LHCN-M2 (cell line): ENCODE measurements around the gene NCOA6. TPM values are rescaled to one million over a fixed set of nuclear protein-coding genes. Genes with fewer than 3 reads are reported as not detected.

Experiments
- DNase-seq: peaks from one replicate; pipeline ENCODE4 v3.0.0-alpha.2; 2012; ENCODE audit warnings: low read depth
- polyA plus RNA-seq: library from polyadenylated mRNA; unstranded; fragments of >200 nt; gene quantifications from one replicate; pipeline ENCODE4 v1.2.1, GENCODE V29; 2012; ENCODE audit warnings: missing spikeins
- total RNA-seq: library from RNA; depleted of rRNA; stranded (reverse); fragments of >200 nt; gene quantifications from 2 replicates; pipeline ENCODE4 v1.2.3, GENCODE V29; 2014; rRNA removed

The NCOA6 gene
- 5.5 and 10.1 TPM in 2 replicates for total RNA-seq
- 10.4 TPM for polyA plus RNA-seq

- DNase-seq, result peak; percentile 71
Observed at GRCh38 chr20:34825530-34826362, at the start of gene NCOA6. NCOA6 (minus strand) TSS chr20:34825651; CDS start chr20:34782355, 43,296 bp downstream.

GRCh38 chr20:34874094-34874654, 48.7 kb upstream of the NCOA6 start:
- DNase-seq, result peak; percentile 85

- no peak for DNase-seq
Observed at GRCh38 chr20:34873583-34874093, 48.2 kb upstream of the NCOA6 start.

GRCh38 chr20:34872622-34873224, 47.3 kb upstream of the NCOA6 start, which contains the start of gene GGT7:
GGT7 (minus strand) TSS chr20:34872856; CDS start chr20:34872815, 41 bp downstream.
- DNase-seq, result peak; percentile 64

- DNase-seq, result no peak
Observed at GRCh38 chr20:34871966-34872621, 46.6 kb upstream of the NCOA6 start.

- no peak for DNase-seq
Observed at GRCh38 chr20:34871320-34871926, 46.0 kb upstream of the NCOA6 start.

- no peak for DNase-seq
Observed at GRCh38 chr20:34864216-34864615, 38.8 kb upstream of the NCOA6 start.

- no peak for DNase-seq
Observed at GRCh38 chr20:34863421-34863965, 38.0 kb upstream of the NCOA6 start.

GRCh38 chr20:34862724-34863123, 37.3 kb upstream of the NCOA6 start:
- DNase-seq, result no peak

GRCh38 chr20:34861386-34862084, 36.1 kb upstream of the NCOA6 start:
- DNase-seq, result peak; percentile 69

- DNase-seq, result no peak
Observed at GRCh38 chr20:34859826-34860545, 34.5 kb upstream of the NCOA6 start.

- no peak for DNase-seq
Observed at GRCh38 chr20:34859367-34859766, 33.9 kb upstream of the NCOA6 start.

GRCh38 chr20:34852298-34852697, 26.8 kb upstream of the NCOA6 start:
- no peak for DNase-seq

GRCh38 chr20:34850969-34851368, 25.5 kb upstream of the NCOA6 start:
- no peak for DNase-seq

GRCh38 chr20:34849778-34850177, 24.3 kb upstream of the NCOA6 start:
- no peak for DNase-seq

GRCh38 chr20:34848597-34848996, 23.1 kb upstream of the NCOA6 start:
- no peak for DNase-seq

- DNase-seq, result peak; percentile 13
Observed at GRCh38 chr20:34843421-34843820, 18.0 kb upstream of the NCOA6 start.

- no peak for DNase-seq
Observed at GRCh38 chr20:34842143-34842542, 16.7 kb upstream of the NCOA6 start.

GRCh38 chr20:34834459-34834893, 9.0 kb upstream of the NCOA6 start:
- peak; percentile 39 for DNase-seq

GRCh38 chr20:34831936-34832335, 6.5 kb upstream of the NCOA6 start:
- DNase-seq, result no peak
